ENCODE data around the gene LSM4.
"Not testable (repeated sequence)": the region's sequence is repeated elsewhere in the genome, so short reads cannot be mapped to it uniquely, and the experiment has no call there.

GRCh38 chr19:18324373-18324731 is 1.5 kb upstream of the LSM4 start:
- not testable (repeated sequence) for TF ChIP-seq CTCF, POLR2A (IDR thresholded peaks at IDR 0.05)

Measured in right lobe of liver (tissue), 4 donors.